ENCODE results near the gene TMEM30A.

The TMEM30A gene

DNA sequence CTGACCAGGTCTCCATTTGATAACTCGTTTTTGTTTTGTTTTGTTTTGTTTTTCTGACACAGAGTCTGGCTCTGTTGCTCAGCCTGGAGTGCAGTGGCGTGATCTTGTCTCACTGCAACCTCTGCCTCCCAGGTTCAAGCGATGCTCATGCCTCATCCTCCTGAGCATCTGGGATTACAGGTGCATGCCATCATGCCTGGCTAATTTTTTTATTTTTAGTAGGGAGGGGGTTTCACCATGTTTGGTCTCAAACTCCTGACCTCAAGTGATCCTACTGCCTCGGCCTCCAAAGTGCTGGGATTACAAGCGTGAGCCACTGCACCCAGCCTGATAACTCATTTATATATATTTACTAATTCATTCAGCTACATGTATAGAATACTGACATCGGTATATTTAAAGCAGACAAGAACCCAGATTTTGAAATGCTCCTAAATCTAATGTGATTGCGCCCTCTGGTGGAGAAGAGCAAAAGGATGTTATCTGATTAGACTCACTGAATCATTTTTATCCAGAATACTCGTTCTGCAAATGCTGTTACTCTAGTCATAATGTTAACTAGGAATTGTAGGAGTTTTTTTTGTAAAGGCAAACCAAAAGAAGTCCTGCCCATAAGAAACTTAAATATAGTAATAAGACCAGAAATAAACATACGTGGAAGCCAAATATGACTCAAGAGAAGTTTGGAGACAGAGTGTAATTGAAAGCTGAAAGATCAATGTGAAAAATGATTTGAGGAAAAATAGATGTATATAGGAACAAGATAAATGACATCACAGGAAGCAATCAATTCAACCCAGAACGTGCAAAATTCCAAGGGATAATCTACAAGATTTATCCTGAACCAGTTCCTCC lies 73.5 kb downstream of the TMEM30A start:
- H3K27me3 ChIP-seq (replicated peaks; ENCODE audit: insufficient read depth, low read length) = peaks cover 14% of the 10 kb centered on the region
- no peak overlapping the region for H3K27ac ChIP-seq (ENCODE audit: low read length)
- no peak overlapping the region for H3K9ac ChIP-seq (ENCODE audit: low read length)
- H2AFZ ChIP-seq (ENCODE audit: low read length) = no peak overlapping the region
- TF ChIP-seq, protein P1, sequence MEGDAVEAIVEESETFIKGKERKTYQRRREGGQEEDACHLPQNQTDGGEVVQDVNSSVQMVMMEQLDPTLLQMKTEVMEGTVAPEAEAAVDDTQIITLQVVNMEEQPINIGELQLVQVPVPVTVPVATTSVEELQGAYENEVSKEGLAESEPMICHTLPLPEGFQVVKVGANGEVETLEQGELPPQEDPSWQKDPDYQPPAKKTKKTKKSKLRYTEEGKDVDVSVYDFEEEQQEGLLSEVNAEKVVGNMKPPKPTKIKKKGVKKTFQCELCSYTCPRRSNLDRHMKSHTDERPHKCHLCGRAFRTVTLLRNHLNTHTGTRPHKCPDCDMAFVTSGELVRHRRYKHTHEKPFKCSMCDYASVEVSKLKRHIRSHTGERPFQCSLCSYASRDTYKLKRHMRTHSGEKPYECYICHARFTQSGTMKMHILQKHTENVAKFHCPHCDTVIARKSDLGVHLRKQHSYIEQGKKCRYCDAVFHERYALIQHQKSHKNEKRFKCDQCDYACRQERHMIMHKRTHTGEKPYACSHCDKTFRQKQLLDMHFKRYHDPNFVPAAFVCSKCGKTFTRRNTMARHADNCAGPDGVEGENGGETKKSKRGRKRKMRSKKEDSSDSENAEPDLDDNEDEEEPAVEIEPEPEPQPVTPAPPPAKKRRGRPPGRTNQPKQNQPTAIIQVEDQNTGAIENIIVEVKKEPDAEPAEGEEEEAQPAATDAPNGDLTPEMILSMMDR (IDR thresholded peaks at IDR 0.05; ENCODE audit: low read length) = peak; percentile 71
- TF ChIP-seq EZH2phosphoT487 (IDR thresholded peaks at IDR 0.05; ENCODE audit: low read length) = no peak
- no peak for TF ChIP-seq EZH2 (optimal IDR thresholded peaks at IDR 0.05; ENCODE audit: low read depth, low read length)
- no peaks in the 10 kb centered on the region for H3K9me3 ChIP-seq (replicated peaks; ENCODE audit: insufficient read depth, low read length)
- no peak overlapping the region for H3K4me3 ChIP-seq (ENCODE audit: low read length)
- no peaks in the 10 kb centered on the region for H3K36me3 ChIP-seq (replicated peaks; ENCODE audit: insufficient read depth, low read length)
- no peaks in the 10 kb centered on the region; the same call in 1 of the 2 replicates for H3K4me1 ChIP-seq (ENCODE audit: low read length)
- no peaks in the 10 kb centered on the region for H3F3A ChIP-seq (ENCODE audit: insufficient read depth, low read length)
- H3K79me2 ChIP-seq (ENCODE audit: low read length) = no peaks in the 10 kb centered on the region
- peak; percentile 70 for DNase-seq
- H3K9me2 ChIP-seq (replicated peaks; ENCODE audit: insufficient read depth, low read length) = no peaks in the 10 kb centered on the region
- no peak overlapping the region for H3K4me2 ChIP-seq (ENCODE audit: low read depth, low read length)
- no peaks in the 10 kb centered on the region for H4K20me1 ChIP-seq (ENCODE audit: insufficient read depth, low read length)

DNA sequence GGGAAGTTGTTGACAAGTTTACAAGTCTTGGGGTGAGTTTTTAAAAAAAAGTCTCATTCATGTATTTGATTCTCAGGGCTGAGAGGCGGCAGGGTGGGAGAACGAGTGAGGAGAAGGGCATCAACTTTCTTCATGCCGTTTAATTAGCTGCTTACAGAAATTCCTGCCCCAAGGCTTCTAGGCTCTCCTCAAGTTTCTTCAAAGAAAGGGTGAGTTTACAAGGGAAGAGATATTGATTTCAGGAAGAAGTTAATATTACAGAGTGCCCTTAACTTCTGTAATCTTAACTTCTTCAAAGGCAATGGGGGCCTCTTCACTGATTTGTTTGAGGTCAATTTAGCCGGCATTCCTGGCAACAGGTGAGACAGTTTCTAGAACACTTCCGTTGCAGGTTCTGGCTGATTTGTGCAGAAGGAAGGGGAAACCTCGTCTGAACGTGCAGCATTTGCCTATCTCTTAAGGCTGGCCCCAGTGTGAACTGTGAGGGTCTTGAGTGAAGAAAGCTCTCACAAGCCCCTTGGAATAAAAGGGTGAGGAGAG lies 75.3 kb downstream of the TMEM30A start:
- Histone ChIP-seq H3K4me1 (ENCODE audit: low read length) (peaks cover 4% of the 10 kb centered on the region; the same call in 1 of the 2 replicates), H3F3A (ENCODE audit: insufficient read depth, low read length) (no peaks in the 10 kb centered on the region), H3K27ac (ENCODE audit: low read length) (no peak overlapping the region), H3K79me2 (ENCODE audit: low read length) (no peaks in the 10 kb centered on the region), H3K9me2 (replicated peaks; ENCODE audit: insufficient read depth, low read length) (no peaks in the 10 kb centered on the region), H3K36me3 (replicated peaks; ENCODE audit: insufficient read depth, low read length) (no peaks in the 10 kb centered on the region), H4K20me1 (ENCODE audit: insufficient read depth, low read length) (no peaks in the 10 kb centered on the region), H3K27me3 (replicated peaks; ENCODE audit: insufficient read depth, low read length) (peaks cover 29% of the 10 kb centered on the region), H3K9me3 (replicated peaks; ENCODE audit: insufficient read depth, low read length) (no peaks in the 10 kb centered on the region), H3K9ac (ENCODE audit: low read length) (no peak overlapping the region), H3K4me2 (ENCODE audit: low read depth, low read length) (peak overlapping the region; percentile 94; the same call in 1 of the 2 replicates), H2AFZ (ENCODE audit: low read length) (peak overlapping the region; percentile 8), H3K4me3 (ENCODE audit: low read length) (no peak overlapping the region)
- TF ChIP-seq EZH2 (optimal IDR thresholded peaks at IDR 0.05; ENCODE audit: low read depth, low read length) = no peak
- TF ChIP-seq, protein P1 (IDR thresholded peaks at IDR 0.05; ENCODE audit: low read length) = no peak
- TF ChIP-seq EZH2phosphoT487 (IDR thresholded peaks at IDR 0.05; ENCODE audit: low read length) = no peak
- no peak for DNase-seq

DNA sequence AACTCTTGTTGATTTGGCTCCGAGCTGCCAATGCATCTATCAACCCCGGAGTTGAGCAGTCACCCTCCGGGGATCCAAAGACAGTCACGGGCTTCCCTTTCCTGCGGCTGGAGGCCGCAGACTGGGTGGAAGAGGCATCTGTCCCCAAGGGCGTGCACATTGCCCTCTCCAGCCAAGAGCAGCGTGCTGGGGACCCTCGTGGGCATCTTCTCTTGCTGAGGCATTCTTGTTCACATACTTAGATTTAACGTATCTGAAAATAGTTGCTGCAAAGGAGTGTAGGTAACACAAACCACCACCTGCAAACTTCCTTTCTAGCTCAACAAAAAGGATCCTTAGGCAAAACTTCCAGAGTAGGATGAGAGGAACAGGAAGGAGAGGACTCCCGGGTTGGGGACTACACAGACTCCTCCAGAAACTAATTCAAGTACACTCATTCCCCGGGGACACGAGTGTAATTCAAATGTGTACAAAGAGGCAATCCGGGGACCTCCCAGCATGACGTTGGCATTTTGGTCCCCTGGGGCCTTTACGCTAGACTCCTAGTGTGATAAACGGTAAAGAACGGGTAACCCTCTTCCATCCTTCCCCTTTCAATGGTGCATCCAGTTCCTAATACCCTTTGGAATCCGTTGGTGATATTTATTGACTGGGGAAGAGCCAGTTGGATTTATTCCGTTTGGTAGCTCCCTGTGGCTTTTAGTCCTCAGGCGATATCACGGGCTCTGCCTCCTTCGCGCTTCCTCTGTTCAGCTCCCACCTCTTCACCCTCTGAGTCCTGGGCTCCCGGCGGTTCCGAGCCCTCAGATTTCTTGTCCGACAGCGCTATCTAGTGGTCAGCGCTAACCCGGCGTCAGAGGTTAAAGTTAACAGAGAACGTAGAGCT lies 76.1 kb downstream of the TMEM30A start:
- peaks cover 4% of the 10 kb centered on the region; the same call in 1 of the 2 replicates for H3K4me1 ChIP-seq (ENCODE audit: low read length)
- peak overlapping the region; percentile 16; the same call in 1 of the 2 replicates for H3K9ac ChIP-seq (ENCODE audit: low read length)
- no peak overlapping the region for H3K27ac ChIP-seq (ENCODE audit: low read length)
- no peaks in the 10 kb centered on the region for H3K9me2 ChIP-seq (replicated peaks; ENCODE audit: insufficient read depth, low read length)
- peaks cover 29% of the 10 kb centered on the region for H3K27me3 ChIP-seq (replicated peaks; ENCODE audit: insufficient read depth, low read length)
- DNase-seq = peak; percentile 81
- H4K20me1 ChIP-seq (ENCODE audit: insufficient read depth, low read length) = no peaks in the 10 kb centered on the region
- H3K36me3 ChIP-seq (replicated peaks; ENCODE audit: insufficient read depth, low read length) = no peaks in the 10 kb centered on the region
- peak overlapping the region; percentile 86 for H2AFZ ChIP-seq (ENCODE audit: low read length)
- H3F3A ChIP-seq (ENCODE audit: insufficient read depth, low read length) = no peaks in the 10 kb centered on the region
- peak overlapping the region; percentile 60 for H3K4me3 ChIP-seq (ENCODE audit: low read length)
- peak overlapping the region; percentile 94 for H3K4me2 ChIP-seq (ENCODE audit: low read depth, low read length)
- H3K79me2 ChIP-seq (ENCODE audit: low read length) = no peaks in the 10 kb centered on the region
- TF ChIP-seq EZH2 (optimal IDR thresholded peaks at IDR 0.05; ENCODE audit: low read depth, low read length) = no peak
- TF ChIP-seq, protein P1 (IDR thresholded peaks at IDR 0.05; ENCODE audit: low read length) = peak; percentile 88
- no peaks in the 10 kb centered on the region for H3K9me3 ChIP-seq (replicated peaks; ENCODE audit: insufficient read depth, low read length)

Measured in MM.1S (cell line).